NCI-H1092 (cell line): ENCODE data around the gene BAG5.
"Not testable (repeated sequence)": the region's sequence is repeated elsewhere in the genome, so short reads cannot be mapped to it uniquely, and the experiment has no call there.

Experiments used
- DNase-seq: peaks from one replicate; lab custom pipeline; 2025; lab: John Stamatoyannopoulos, UW

The BAG5 gene

GRCh38 chr14:103522649-103523574, 39.5 kb downstream of the BAG5 start, which contains the start of gene CKB:
Gene CKB (minus strand): TSS chr14:103522830. CDS start chr14:103522493, 337 bp downstream.
- peak; percentile 73 for DNase-seq

GRCh38 chr14:103521951-103522563, 40.4 kb downstream of the BAG5 start:
- DNase-seq: peak; percentile 40

DNA sequence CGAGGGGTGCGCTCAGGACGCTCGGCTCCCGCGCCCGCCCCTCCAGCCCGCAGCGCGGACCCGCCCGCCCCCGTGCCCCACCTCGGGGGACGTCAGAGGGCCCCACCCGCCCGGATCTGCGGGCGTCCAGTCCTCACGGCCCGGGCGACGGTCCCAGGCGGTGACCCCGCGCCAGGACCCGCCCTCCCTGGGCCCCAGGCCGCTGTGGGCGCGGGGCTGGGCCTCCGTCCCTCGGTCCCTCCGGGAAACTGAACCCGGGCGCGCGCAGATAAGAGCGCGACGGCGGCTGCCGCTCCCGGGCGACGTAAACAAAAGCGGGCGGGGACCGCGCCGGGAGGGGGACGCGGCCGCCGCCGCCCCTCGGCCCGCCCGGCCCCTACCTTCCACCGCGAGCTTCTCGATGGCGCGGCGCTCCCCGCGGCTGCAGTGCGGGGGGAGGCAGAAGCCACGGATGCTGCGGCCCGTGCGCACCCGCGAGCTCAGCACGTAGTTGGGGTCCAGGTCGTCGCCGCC, 41.0 kb downstream of the BAG5 start:
- DNase-seq: no peak

DNA sequence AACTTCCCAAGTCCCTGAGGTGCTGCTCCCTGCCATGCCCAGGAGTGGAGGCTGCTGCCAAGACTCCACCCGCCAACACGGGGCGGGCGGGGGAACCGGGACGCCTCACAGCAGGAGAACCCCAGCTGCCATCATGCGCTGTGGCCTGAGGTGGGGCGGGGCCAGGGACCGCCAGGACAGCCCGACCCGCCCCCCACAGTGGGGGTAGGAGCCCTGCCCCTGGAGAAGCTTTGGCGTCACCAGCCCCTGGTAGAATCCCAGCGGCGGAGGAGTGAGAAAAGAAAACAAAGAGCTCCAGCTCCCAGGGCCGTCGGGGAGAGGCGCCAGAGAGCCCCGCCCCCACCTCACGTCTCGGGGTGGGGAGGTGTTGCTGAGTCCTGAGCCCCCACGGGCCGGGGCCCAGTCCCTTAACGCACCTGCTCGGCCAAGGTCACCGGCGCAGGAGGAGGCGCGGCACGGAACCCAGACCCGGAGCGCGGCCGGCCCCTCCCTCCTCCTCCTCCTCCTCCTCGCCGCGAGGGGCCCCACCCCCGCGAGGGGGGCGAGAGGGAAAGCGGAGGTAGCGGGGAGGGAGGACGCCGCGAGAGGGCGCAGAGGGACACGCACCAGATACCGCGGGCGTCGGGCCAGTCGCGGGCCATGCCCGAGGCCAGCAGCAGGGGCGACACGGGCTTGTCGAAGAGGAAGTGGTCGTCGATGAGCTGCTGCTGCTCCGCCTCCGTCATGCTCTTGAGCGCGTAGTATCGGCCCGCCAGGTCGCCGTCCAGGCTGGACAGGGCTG, 41.6 kb downstream of the BAG5 start:
- DNase-seq: peak; percentile 73

GRCh38 chr14:103520269-103520656, 42.2 kb downstream of the BAG5 start:
- DNase-seq: no peak

GRCh38 chr14:103519837-103520212, 42.6 kb downstream of the BAG5 start:
- no peak for DNase-seq

- DNase-seq: no peak
Observed at GRCh38 chr14:103519043-103519836, 43.2 kb downstream of the BAG5 start.

GRCh38 chr14:103518422-103519042, 43.9 kb downstream of the BAG5 start:
- peak; percentile 59 for DNase-seq

DNA sequence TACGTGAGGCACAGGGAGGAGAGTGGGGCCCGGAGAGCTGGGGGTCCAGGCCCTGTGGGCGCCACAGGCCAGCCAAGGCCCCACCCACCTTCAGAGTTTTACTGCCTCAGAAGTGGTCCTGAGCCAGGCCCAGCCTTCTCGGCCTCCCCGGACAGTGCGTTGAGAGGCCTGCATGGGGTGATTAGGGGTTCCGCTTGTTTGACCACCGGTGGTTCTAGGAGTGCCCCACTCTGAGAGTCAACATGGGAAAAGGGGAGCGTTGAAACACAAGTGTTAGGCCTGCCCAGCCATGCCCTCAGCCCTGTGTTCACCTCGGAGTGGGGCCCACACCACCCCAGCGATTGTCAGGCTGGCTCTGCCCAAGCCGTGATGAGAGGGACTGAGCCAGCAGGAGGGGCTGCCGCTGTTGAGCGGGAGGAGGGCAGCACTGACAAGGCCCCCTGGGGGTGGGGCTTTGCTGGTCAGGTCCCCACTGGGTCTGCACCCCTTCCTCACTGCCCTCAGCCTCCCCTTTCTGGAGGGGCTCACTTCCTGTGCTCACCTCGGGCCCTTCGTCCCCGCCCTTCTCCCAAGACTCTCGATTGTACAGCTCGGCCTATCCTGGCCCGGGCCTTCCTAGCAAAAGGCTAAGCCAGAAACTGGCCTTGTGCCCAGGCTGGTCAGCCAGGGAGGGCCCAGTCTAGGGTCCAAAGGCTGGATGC, 44.6 kb downstream of the BAG5 start:
- no peak for DNase-seq

GRCh38 chr14:103517174-103517566, 45.3 kb downstream of the BAG5 start:
- no peak for DNase-seq

DNA sequence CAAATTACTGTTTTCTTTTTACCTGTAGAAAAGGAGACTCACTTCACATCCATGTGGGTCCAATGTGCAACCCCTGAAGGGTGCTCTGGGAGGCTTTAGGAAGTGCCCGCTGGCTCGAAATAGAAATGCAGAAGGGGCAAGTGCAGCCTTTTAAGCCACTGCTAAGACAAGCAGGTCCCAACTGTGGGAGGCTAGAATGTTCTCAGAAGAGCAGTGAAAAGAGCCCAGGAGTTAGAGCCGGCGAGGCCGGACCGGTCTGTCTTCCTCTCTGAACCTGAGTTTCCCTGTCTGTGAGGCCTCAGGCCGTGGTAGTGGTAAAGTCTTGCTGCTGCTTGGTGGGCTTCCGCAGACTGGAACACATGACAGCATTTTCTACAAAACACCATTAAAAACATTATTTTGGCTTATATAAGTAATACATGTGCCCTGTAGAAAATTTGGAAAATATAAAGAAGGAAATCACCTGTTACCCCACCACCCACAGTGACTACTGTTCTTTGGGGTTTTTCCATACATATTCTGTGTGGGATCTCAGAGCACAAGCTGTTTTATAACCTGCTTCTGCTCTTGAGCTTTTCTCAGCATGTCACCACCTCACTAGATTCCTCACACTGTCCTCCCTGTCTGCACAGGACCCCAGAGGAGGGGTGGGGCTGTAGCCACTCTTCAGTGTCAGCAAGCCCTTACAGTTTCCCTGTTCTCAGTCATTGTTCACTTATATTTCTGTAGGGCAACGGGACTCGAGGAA, 45.9 kb downstream of the BAG5 start:
- DNase-seq: no peak

- no peak for DNase-seq
Observed at GRCh38 chr14:103514596-103515421, 47.6 kb downstream of the BAG5 start.

DNA sequence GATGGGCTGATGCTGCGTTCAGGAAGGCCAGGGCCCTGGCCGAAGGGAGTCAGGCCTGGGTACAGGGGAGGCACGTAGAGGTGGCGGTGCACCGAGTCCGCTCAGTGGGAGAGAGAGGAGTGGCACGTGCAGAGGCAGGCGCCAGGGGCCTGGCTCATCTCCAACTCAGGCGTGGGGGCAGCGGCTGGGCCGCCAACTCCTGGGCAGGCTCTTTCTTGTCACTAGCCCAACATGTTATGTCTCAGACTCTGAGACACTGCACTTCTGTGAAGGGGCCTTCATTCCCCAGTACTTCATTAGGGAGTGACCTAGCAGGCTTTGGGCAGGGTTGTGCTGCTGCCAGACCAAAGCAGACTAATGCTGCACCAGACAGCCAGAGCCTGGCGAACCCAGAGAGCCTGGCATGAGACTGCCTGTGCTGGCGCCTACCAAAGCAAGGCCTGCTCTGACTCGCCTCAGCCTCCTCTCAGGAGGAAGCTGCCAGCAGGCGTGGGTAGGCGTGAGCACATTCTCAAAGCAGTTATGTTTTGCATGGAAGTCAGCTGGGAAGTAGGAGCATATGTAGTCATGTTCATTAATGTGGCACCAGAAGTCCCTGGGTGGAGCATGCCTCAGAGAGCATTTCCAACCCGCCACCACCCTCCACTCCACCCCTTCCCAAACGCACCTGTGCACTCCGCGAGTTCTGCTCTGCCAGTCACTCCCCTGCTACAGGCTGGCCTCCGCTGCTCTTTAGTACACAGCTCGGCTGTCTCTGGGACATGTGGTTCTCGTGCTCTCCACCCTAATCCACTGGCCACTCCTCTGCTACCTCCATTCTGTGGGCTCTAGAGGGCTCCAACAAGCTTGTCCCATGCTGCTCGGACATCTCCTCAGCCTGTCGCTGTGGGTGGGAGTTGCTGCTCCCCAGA, 49.5 kb downstream of the BAG5 start:
- DNase-seq: peak; percentile 62

DNA sequence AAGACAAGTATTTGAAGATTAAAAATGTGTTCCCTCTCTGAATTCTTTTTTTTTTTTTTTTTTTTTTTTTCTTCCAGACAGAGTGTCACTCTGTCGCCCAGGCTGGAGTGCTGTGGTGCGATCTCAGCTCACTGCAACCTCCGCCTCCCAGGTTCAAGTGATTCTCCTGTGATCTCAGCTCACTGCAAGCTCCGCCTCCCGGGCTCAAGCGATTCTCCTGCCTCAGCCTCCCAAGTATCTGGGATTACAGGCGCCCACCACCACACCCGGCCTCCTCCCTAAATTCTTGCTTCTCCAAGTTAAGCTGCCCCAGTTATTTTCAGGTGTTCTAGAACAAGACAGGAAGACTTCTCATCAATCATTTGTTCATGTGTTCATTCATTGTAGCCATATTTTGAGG, 50.3 kb downstream of the BAG5 start:
- not testable (repeated sequence) for DNase-seq

GRCh38 chr14:103510724-103511693, 51.4 kb downstream of the BAG5 start:
- DNase-seq: no peak
